A673 (cell line): ENCODE measurements around the gene ABCG5.

Source experiments
- EZH2 ChIP-seq: fragments of 200-600 bp; sonication (generic); IDR thresholded peaks from 2 replicates; pipeline ENCODE4 v1.6.1; 2017; ENCODE audit warnings: borderline replicate concordance, low read depth, mild to moderate bottlenecking, mixed read lengths, antibody characterized with exemption, low read length; ENCODE audit not compliant: poor library complexity, severe bottlenecking
- TF ChIP-seq, protein P1 (sequence below): fragments of 300-800, 200-600 bp; sonication (generic); conservative IDR thresholded peaks from 2 replicates; pipeline ENCODE4 v1.5.1; 2017; ENCODE audit warnings: low read depth, mild to moderate bottlenecking, antibody characterized with exemption, low read length, moderate library complexity, mixed read lengths

DNA sequence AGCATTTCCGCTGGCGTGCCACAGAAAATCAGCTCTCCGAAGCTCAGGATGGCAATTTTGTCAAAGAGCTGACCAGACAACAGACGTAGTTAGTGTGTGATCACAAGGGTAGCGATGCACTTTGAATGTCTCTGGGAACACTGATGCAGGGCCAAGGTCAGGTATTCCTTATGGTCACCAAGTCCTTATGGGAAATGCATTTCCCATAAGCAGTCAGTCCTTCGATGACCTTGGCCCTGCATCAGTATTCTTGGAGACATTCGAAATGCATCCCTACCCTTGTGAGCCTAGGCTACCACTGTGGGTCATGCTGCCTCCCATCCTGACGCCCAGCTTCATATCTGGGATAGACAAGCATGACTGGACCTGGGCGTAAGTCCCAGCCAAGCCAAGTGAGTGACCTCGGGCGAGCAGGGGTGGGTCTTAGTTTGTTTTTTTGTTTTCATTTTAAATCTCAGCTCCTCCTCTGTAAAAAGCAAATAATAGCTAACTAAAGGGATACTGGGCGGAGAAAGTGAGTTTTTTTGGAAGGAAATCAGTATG lies 13.6 kb downstream of the ABCG5 start:
- TF ChIP-seq EZH2, result no peak
- TF ChIP-seq, protein P1, sequence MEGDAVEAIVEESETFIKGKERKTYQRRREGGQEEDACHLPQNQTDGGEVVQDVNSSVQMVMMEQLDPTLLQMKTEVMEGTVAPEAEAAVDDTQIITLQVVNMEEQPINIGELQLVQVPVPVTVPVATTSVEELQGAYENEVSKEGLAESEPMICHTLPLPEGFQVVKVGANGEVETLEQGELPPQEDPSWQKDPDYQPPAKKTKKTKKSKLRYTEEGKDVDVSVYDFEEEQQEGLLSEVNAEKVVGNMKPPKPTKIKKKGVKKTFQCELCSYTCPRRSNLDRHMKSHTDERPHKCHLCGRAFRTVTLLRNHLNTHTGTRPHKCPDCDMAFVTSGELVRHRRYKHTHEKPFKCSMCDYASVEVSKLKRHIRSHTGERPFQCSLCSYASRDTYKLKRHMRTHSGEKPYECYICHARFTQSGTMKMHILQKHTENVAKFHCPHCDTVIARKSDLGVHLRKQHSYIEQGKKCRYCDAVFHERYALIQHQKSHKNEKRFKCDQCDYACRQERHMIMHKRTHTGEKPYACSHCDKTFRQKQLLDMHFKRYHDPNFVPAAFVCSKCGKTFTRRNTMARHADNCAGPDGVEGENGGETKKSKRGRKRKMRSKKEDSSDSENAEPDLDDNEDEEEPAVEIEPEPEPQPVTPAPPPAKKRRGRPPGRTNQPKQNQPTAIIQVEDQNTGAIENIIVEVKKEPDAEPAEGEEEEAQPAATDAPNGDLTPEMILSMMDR, result no peak
